Keratinocyte (primary cell): ENCODE results near the gene CHN2. TPM values are rescaled to one million over a fixed set of nuclear protein-coding genes. Genes with fewer than 3 reads are reported as not detected.

Experiments
- DNase-seq: peaks from one replicate; pipeline ENCODE4 v3.0.0-alpha.2; 2011; ENCODE audit warnings: low read depth, missing footprints, low spot score
- FAIRE-seq: peaks from 2 replicates; lab custom pipeline; 2011; peaks lifted over from hg19 to GRCh38; lab: Jason Lieb, UNC
- H2AFZ ChIP-seq: 2 replicates; pipeline ENCODE4 v1.6.0; 2012; ENCODE audit warnings: low read length, control low read depth, inconsistent platforms; ENCODE audit not compliant: control insufficient read depth
- H3K27ac ChIP-seq: 2 replicates; pipeline ENCODE4 v1.5.1; 2011; ENCODE audit warnings: low read length; ENCODE audit not compliant: control insufficient read depth, insufficient read depth
- H3K27me3 ChIP-seq: 3 replicates; pipeline ENCODE4 v1.6.0; 2011; ENCODE audit warnings: low read length; ENCODE audit not compliant: control insufficient read depth, insufficient read depth; ENCODE audit errors: extremely low read depth
- H3K36me3 ChIP-seq, 2 experiments: 2 replicates in 1 of 2; 3 replicates in 1 of 2; pipeline ENCODE4 v1.5.1; 2011; ENCODE audit warnings: low read length in 2 of 2, mild to moderate bottlenecking in 1 of 2; ENCODE audit not compliant: control insufficient read depth in 2 of 2, insufficient read depth in 2 of 2; ENCODE audit errors: extremely low read depth in 1 of 2
- H3K4me1 ChIP-seq: 3 replicates; pipeline ENCODE4 v1.5.1; 2011; ENCODE audit warnings: low read length; ENCODE audit not compliant: control insufficient read depth, insufficient read depth; ENCODE audit errors: extremely low read depth
- H3K4me2 ChIP-seq: 3 replicates; pipeline ENCODE4 v1.6.0; 2011; ENCODE audit warnings: low read depth, low read length; ENCODE audit not compliant: control insufficient read depth, insufficient read depth; ENCODE audit errors: extremely low read depth
- H3K4me3 ChIP-seq, 3 experiments: fragments of 200-600 bp in 1 of 3; sonication (generic) in 1 of 3; 2 replicates in 2 of 3; 3 replicates in 1 of 3; pipeline ENCODE4 v1.5.1; 2011 to 2016; ENCODE audit warnings: low read length in 3 of 3, mild to moderate bottlenecking in 3 of 3, control low read depth in 2 of 3, inconsistent platforms in 1 of 3, low read depth in 1 of 3, mixed read lengths in 1 of 3, mixed run types in 1 of 3, moderate library complexity in 1 of 3; ENCODE audit not compliant: control insufficient read depth in 2 of 3, insufficient read depth in 2 of 3; ENCODE audit errors: extremely low read depth in 1 of 3
- H3K79me2 ChIP-seq: 2 replicates; pipeline ENCODE4 v1.6.0; 2012; ENCODE audit warnings: low read length; ENCODE audit not compliant: control insufficient read depth, insufficient read depth
- H3K9ac ChIP-seq: 3 replicates; pipeline ENCODE4 v1.6.0; 2011; ENCODE audit warnings: low read length; ENCODE audit not compliant: control insufficient read depth, insufficient read depth; ENCODE audit errors: extremely low read depth
- H3K9me1 ChIP-seq: 3 replicates; pipeline ENCODE4 v1.6.0; 2011; ENCODE audit warnings: low read length; ENCODE audit not compliant: control insufficient read depth, insufficient read depth; ENCODE audit errors: extremely low read depth
- H3K9me3 ChIP-seq: 2 replicates; pipeline ENCODE4 v1.5.1; 2012; ENCODE audit warnings: low read depth, low read length; ENCODE audit not compliant: control insufficient read depth
- H4K20me1 ChIP-seq: 3 replicates; pipeline ENCODE4 v1.6.0; 2011; ENCODE audit warnings: low read length; ENCODE audit not compliant: control insufficient read depth, insufficient read depth; ENCODE audit errors: extremely low read depth
- CTCF ChIP-seq, 3 experiments: IDR thresholded peaks in 1 of 3; conservative IDR thresholded peaks in 1 of 3; optimal IDR thresholded peaks in 1 of 3; 2 replicates in 2 of 3; 3 replicates in 1 of 3; pipeline versions ENCODE3 to v1.5.1; 2011; ENCODE audit warnings: low read length in 3 of 3, mild to moderate bottlenecking in 3 of 3, moderate library complexity in 2 of 3, control low read depth in 1 of 3, inconsistent platforms in 1 of 3; ENCODE audit not compliant: insufficient read depth in 2 of 3; ENCODE audit errors: extremely low read depth in 1 of 3
- EZH2 ChIP-seq: IDR thresholded peaks from one replicate; pipeline ENCODE4 v1.6.1; 2012; ENCODE audit warnings: inconsistent platforms, mild to moderate bottlenecking, low read length, moderate library complexity
- dilution Hi-C: fragments of 300-500 bp; cut with MboI; formaldehyde crosslinking; loops from one replicate; pipeline ENCODE4 v1.7.0; 2020; ENCODE audit warnings: low sequenced_read_pairs; ENCODE audit not compliant: extremely low pct_ligation_motif_present
- polyA plus RNA-seq, 5 experiments: library from polyadenylated mRNA; depleted of rRNA in 3 of 5; stranded (reverse) in 3 of 5; stranded (forward) in 1 of 5; unstranded in 1 of 5; fragments of >200 nt; gene quantifications; 1 replicate in 1 of 5; 2 replicates in 3 of 5; 3 replicates in 1 of 5; pipeline versions ENCODE4 v1.2.1 to v1.2.3, GENCODE V29; 2011 to 2012; ENCODE audit warnings: missing spikeins in 2 of 5, low read depth in 1 of 5, low replicate concordance in 1 of 5

The CHN2 gene
- polyA plus RNA-seq, 1 donor (not counting 4 experiments of a cell fraction or from before 2014, with no cell fraction given): 1.8 TPM

GRCh38 chr7:29346231-29346978, 151.8 kb downstream of the CHN2 start:
- DNase-seq: no peak
- Histone ChIP-seq H3K4me3 (no peak overlapping the region), H3K27ac (no peak overlapping the region), H3K36me3 (no peaks in the 10 kb centered on the region), H3K4me2 (peak overlapping the region; percentile 55), H3K27me3 (no peaks in the 10 kb centered on the region), H2AFZ (no peak overlapping the region), H3K79me2 (no peaks in the 10 kb centered on the region), H3K9me1 (no peaks in the 10 kb centered on the region), H3K9ac (no peak overlapping the region), H3K9me3 (no peaks in the 10 kb centered on the region), H3K4me1 (peaks cover 66% of the 10 kb centered on the region), H4K20me1 (no peaks in the 10 kb centered on the region)
- dilution Hi-C loops: no loop called here
- TF ChIP-seq EZH2: no peak
- TF ChIP-seq CTCF (optimal IDR thresholded peaks at IDR 0.05 in 1 of 3, IDR thresholded peaks at IDR 0.05 in 1 of 3, conservative IDR thresholded peaks at IDR 0.05 in 1 of 3; ENCODE audit: extremely low read depth in 1 of 3, insufficient read depth in 2 of 3, low read length in 3 of 3): no peak
- peak; percentile 83 for FAIRE-seq

- no peaks in the 10 kb centered on the region for H4K20me1 ChIP-seq
- no peaks in the 10 kb centered on the region for H3K79me2 ChIP-seq
- no peaks in the 10 kb centered on the region for H3K9me1 ChIP-seq
- no peaks in the 10 kb centered on the region for H3K36me3 ChIP-seq
- no peaks in the 10 kb centered on the region for H3K27me3 ChIP-seq
- FAIRE-seq (peak; percentile 80), DNase-seq (no peak)
- dilution Hi-C loops: no loop called here
- no peak overlapping the region for H3K4me3 ChIP-seq
- H3K27ac ChIP-seq: no peak overlapping the region
- no peak for TF ChIP-seq EZH2
- no peak for TF ChIP-seq CTCF (optimal IDR thresholded peaks at IDR 0.05 in 1 of 3, IDR thresholded peaks at IDR 0.05 in 1 of 3, conservative IDR thresholded peaks at IDR 0.05 in 1 of 3; ENCODE audit: extremely low read depth in 1 of 3, insufficient read depth in 2 of 3, low read length in 3 of 3)
- H3K9me3 ChIP-seq: no peaks in the 10 kb centered on the region
- peaks cover 36% of the 10 kb centered on the region for H3K4me1 ChIP-seq
- peak overlapping the region; percentile 35 for H3K4me2 ChIP-seq
- H3K9ac ChIP-seq: no peak overlapping the region
- no peak overlapping the region for H2AFZ ChIP-seq
Observed at GRCh38 chr7:29349362-29349761, 154.8 kb downstream of the CHN2 start.
